Skeletal muscle satellite cell (primary cell): Measurements from ENCODE around the gene DESI2. TPM values are rescaled to one million over a fixed set of nuclear protein-coding genes. Genes with fewer than 3 reads are reported as not detected.
"Not testable (repeated sequence)": the region's sequence is repeated elsewhere in the genome, so short reads cannot be mapped to it uniquely, and the experiment has no call there.

ENCODE experiments used
- H3K27me3 ChIP-seq: 2 replicates; pipeline ENCODE4 v1.7.0; 2013; ENCODE audit warnings: low read length; ENCODE audit not compliant: control insufficient read depth, insufficient read depth
- H3K36me3 ChIP-seq: 2 replicates; pipeline ENCODE4 v1.7.0; 2013; ENCODE audit warnings: mild to moderate bottlenecking, control low read depth, low read length; ENCODE audit not compliant: insufficient read depth
- H3K4me1 ChIP-seq: 2 replicates; pipeline ENCODE4 v1.7.0; 2013; ENCODE audit warnings: low read length; ENCODE audit not compliant: control insufficient read depth, insufficient read depth
- H3K4me2 ChIP-seq: 2 replicates; pipeline ENCODE4 v1.7.0; 2013; ENCODE audit warnings: mild to moderate bottlenecking, low read length
- H3K4me3 ChIP-seq: 2 replicates; pipeline ENCODE4 v1.7.0; 2013; ENCODE audit warnings: low read length
- H3K9ac ChIP-seq: 2 replicates; pipeline ENCODE4 v1.7.0; 2013; ENCODE audit warnings: mild to moderate bottlenecking, low read depth, low read length, moderate library complexity
- H3K9me3 ChIP-seq: replicated peaks from 2 replicates; pipeline ENCODE4 v1.7.0; 2013; ENCODE audit warnings: mild to moderate bottlenecking, control low read depth, low read length
- small RNA-seq: library from RNA; depleted of rRNA; stranded (forward); fragments of <200 nt; gene quantifications from one replicate; pipeline ENCODE3, GENCODE V24; 2012

Gene DESI2

DNA sequence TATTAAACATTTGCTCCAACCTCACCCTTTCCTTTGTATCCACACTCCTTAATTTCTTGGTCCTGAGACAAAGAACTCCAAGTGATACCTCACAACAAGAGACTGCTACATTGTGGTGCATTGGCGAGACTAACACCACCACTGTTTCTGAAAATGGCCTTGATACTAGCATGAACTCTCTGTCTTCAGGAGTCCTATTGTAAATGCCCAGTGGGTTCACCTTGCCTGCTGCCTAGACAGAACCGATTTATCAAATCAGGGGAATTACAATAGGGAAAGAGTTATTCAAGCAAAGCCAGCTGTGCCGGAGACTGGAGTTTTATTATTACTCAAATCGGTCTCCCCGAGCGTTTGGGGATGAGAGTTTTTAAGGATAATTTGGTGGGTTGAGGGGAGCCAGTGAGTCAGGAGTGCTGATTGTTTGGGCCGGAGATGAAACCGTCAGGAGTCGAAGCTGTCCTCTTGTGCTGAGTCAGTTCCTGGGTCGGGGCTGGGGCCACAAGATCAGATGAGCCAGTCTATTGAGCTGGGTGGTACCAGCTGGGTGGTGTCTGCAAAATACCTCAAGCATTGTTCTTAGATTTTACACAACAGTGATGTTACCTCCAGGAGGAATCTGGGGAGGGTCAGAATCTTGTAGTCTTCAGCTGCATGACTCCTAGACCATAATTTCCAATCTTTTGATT, 83.1 kb downstream of the DESI2 start:
- Histone ChIP-seq H3K36me3 (no peaks in the 10 kb centered on the region), H3K27me3 (no peaks in the 10 kb centered on the region)

GRCh38 chr1:244739140-244739539, 86.2 kb downstream of the DESI2 start:
- not testable (repeated sequence) for H3K4me1 ChIP-seq, H3K4me2 ChIP-seq, H3K36me3 ChIP-seq, H3K27me3 ChIP-seq, H3K4me3 ChIP-seq, H3K9ac ChIP-seq, H3K9me3 ChIP-seq

More for the DNA sequence above, 83.1 kb downstream of the DESI2 start:
- H3K4me1 ChIP-seq: no peaks in the 10 kb centered on the region
- H3K4me2 ChIP-seq: no peak overlapping the region
- no peak overlapping the region for H3K4me3 ChIP-seq
- no peaks in the 10 kb centered on the region for H3K9me3 ChIP-seq
- H3K9ac ChIP-seq: no peak overlapping the region

GRCh38 chr1:244740027-244740617, 87.2 kb downstream of the DESI2 start:
- H3K4me1 ChIP-seq, H3K27me3 ChIP-seq, H3K9ac ChIP-seq, H3K9me3 ChIP-seq, H3K4me3 ChIP-seq, H3K4me2 ChIP-seq, H3K36me3 ChIP-seq: not testable (repeated sequence)

GRCh38 chr1:244741692-244742091, 88.8 kb downstream of the DESI2 start:
- Histone ChIP-seq H3K9me3 (no peaks in the 10 kb centered on the region), H3K4me3 (no peak overlapping the region), H3K4me1 (no peaks in the 10 kb centered on the region), H3K9ac (no peak overlapping the region), H3K27me3 (no peaks in the 10 kb centered on the region), H3K36me3 (no peaks in the 10 kb centered on the region), H3K4me2 (no peak overlapping the region)

GRCh38 chr1:244749230-244750016, 96.5 kb downstream of the DESI2 start:
- Histone ChIP-seq H3K4me3 (no peak overlapping the region), H3K4me2 (no peak overlapping the region), H3K4me1 (no peaks in the 10 kb centered on the region)

GRCh38 chr1:244751271-244751895, 98.5 kb downstream of the DESI2 start:
- no peaks in the 10 kb centered on the region for H3K27me3 ChIP-seq
- H3K4me3 ChIP-seq: no peak overlapping the region
- no peaks in the 10 kb centered on the region for H3K4me1 ChIP-seq
- H3K9ac ChIP-seq: no peak overlapping the region
- no peak overlapping the region for H3K4me2 ChIP-seq
- H3K36me3 ChIP-seq: no peaks in the 10 kb centered on the region
- H3K9me3 ChIP-seq: no peaks in the 10 kb centered on the region

More at GRCh38 chr1:244749230-244750016, 96.5 kb downstream of the DESI2 start:
- H3K9me3 ChIP-seq: no peaks in the 10 kb centered on the region
- H3K36me3 ChIP-seq: no peaks in the 10 kb centered on the region
- H3K27me3 ChIP-seq: no peaks in the 10 kb centered on the region
- H3K9ac ChIP-seq: no peak overlapping the region

GRCh38 chr1:244755673-244756072, 102.7 kb downstream of the DESI2 start:
- Histone ChIP-seq H3K4me1 (peaks cover 7% of the 10 kb centered on the region), H3K36me3 (no peaks in the 10 kb centered on the region), H3K9me3 (no peaks in the 10 kb centered on the region), H3K9ac (no peak overlapping the region), H3K4me2 (no peak overlapping the region), H3K27me3 (no peaks in the 10 kb centered on the region), H3K4me3 (no peak overlapping the region)

GRCh38 chr1:244757091-244757939, 104.4 kb downstream of the DESI2 start:
- Histone ChIP-seq H3K4me3 (no peak overlapping the region), H3K4me2 (no peak overlapping the region), H3K36me3 (no peaks in the 10 kb centered on the region), H3K9me3 (no peaks in the 10 kb centered on the region), H3K27me3 (no peaks in the 10 kb centered on the region), H3K9ac (no peak overlapping the region), H3K4me1 (peaks cover 7% of the 10 kb centered on the region)

Small RNA genes lying within 50 kb of the gene (small RNA-seq; reads per million reads assigned to genes)
- not detected for gene AL451007.1
